ENCODE results near the gene OBSCN.

Gene OBSCN

DNA sequence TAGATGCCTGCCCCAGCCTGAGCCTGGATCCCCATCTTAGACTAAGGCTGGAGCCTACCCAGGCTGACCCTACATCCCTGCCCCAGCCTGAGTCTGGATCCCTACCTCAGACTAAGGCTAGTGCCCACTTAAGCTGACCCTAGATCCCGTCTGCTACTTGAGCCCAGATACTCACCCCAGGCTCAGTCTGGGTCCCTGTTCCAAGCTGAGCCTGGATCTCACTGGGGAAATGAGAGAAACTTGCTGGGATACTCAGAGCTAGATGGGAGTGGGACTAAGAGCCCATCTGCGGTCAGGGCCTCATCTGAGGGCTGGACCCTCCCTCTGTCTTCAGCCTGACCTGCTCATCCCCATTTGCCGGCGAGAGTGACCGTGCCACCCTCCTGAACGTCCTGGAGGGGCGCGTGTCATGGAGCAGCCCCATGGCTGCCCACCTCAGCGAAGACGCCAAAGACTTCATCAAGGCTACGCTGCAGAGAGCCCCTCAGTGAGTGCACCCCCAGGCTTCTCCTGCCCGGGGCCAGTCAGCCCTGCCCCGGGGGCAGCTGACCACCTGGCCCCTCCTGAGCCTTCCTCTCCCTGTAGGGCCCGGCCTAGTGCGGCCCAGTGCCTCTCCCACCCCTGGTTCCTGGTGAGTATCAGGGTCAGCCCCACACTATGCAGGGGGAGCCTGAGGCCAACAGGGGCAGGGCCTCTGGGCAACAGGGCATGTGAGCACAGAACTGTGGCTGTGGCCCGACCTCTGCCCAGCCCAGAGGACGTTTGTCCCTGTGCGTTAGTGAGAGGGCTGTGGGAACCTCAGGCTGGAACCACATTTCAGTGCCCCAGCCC lies 162.0 kb downstream of the OBSCN start:
- 93% methylated on average over 18 of the region's 18 CpGs for WGBS
- Histone ChIP-seq H2BK12ac (ENCODE audit: low read length in 2 of 2) (no peak overlapping the region), H2BK15ac (ENCODE audit: low read depth, poor library complexity, severe bottlenecking) (no peak overlapping the region), H3K23ac (ENCODE audit: low read length in 2 of 2) (no peak overlapping the region), H2BK5ac (ENCODE audit: low read depth, low read length, poor library complexity, severe bottlenecking) (no peak overlapping the region), H2AK5ac (ENCODE audit: low read length, severe bottlenecking) (no peak overlapping the region), H3K4me1 (ENCODE audit: control insufficient read depth, insufficient read depth, low read depth, low read length) (peaks cover 10% of the 10 kb centered on the region), H3K18ac (ENCODE audit: low read depth in 1 of 2, low read length in 2 of 2) (no peak overlapping the region), H3K4me2 (ENCODE audit: low read length, poor library complexity, severe bottlenecking) (no peak overlapping the region), H3K4me3 (ENCODE audit: insufficient read depth in 1 of 2, low read depth in 1 of 2, low read length in 2 of 2) (no peak overlapping the region), H2BK120ac (ENCODE audit: low read depth, low read length) (no peak overlapping the region), H2AFZ (ENCODE audit: low read depth, low read length) (no peak overlapping the region), H3K36me3 (ENCODE audit: control insufficient read depth in 1 of 2, insufficient read depth in 2 of 2, low read depth in 1 of 2, low read length in 2 of 2) (no peaks in the 10 kb centered on the region), H3K27me3 (ENCODE audit: control insufficient read depth in 1 of 2, insufficient read depth in 1 of 2, low read length in 2 of 2) (peaks cover 9 to 81% of the 10 kb centered on the region in 2 experiments), H4K8ac (ENCODE audit: low read length) (no peak overlapping the region), H3K9me3 (ENCODE audit: control insufficient read depth, low read length) (no peaks in the 10 kb centered on the region), H3K14ac (ENCODE audit: low read length in 2 of 2) (no peak overlapping the region), H3K79me1 (replicated peaks; ENCODE audit: low read length, poor library complexity, severe bottlenecking) (no peaks in the 10 kb centered on the region), H3K4ac (ENCODE audit: low read depth in 1 of 2, low read length in 2 of 2) (no peak overlapping the region), H3K9ac (ENCODE audit: low read length) (no peak overlapping the region), H3K27ac (ENCODE audit: low read length, poor library complexity, severe bottlenecking) (no peak overlapping the region), H4K91ac (ENCODE audit: low read length) (no peak overlapping the region)
- no peak for DNase-seq

- H3K18ac ChIP-seq (ENCODE audit: low read depth in 1 of 2, low read length in 2 of 2): no peak overlapping the region
- H3K4me2 ChIP-seq (ENCODE audit: low read length, poor library complexity, severe bottlenecking): no peak overlapping the region
- no peak overlapping the region for H3K23ac ChIP-seq (ENCODE audit: low read length in 2 of 2)
- H3K36me3 ChIP-seq (ENCODE audit: control insufficient read depth in 1 of 2, insufficient read depth in 2 of 2, low read depth in 1 of 2, low read length in 2 of 2): no peaks in the 10 kb centered on the region
- no peak overlapping the region for H3K27ac ChIP-seq (ENCODE audit: low read length, poor library complexity, severe bottlenecking)
- H3K27me3 ChIP-seq (ENCODE audit: control insufficient read depth in 1 of 2, insufficient read depth in 1 of 2, low read length in 2 of 2): peaks cover 5 to 80% of the 10 kb centered on the region in 2 experiments
- H2BK5ac ChIP-seq (ENCODE audit: low read depth, low read length, poor library complexity, severe bottlenecking): no peak overlapping the region
- H3K4me1 ChIP-seq (ENCODE audit: control insufficient read depth, insufficient read depth, low read depth, low read length): peaks cover 15% of the 10 kb centered on the region
- H2BK15ac ChIP-seq (ENCODE audit: low read depth, poor library complexity, severe bottlenecking): no peak overlapping the region
- H3K79me1 ChIP-seq (replicated peaks; ENCODE audit: low read length, poor library complexity, severe bottlenecking): no peaks in the 10 kb centered on the region
- WGBS: 90% methylated on average over 10 of the region's 10 CpGs
- no peak overlapping the region for H2AK5ac ChIP-seq (ENCODE audit: low read length, severe bottlenecking)
- H4K8ac ChIP-seq (ENCODE audit: low read length): no peak overlapping the region
- DNase-seq: no peak
- no peak overlapping the region for H3K4me3 ChIP-seq (ENCODE audit: insufficient read depth in 1 of 2, low read depth in 1 of 2, low read length in 2 of 2)
- no peak overlapping the region for H2BK12ac ChIP-seq (ENCODE audit: low read length in 2 of 2)
- H2AFZ ChIP-seq (ENCODE audit: low read depth, low read length): no peak overlapping the region
- H2BK120ac ChIP-seq (ENCODE audit: low read depth, low read length): no peak overlapping the region
- H4K91ac ChIP-seq (ENCODE audit: low read length): no peak overlapping the region
- H3K9me3 ChIP-seq (ENCODE audit: control insufficient read depth, low read length): no peaks in the 10 kb centered on the region
- no peak overlapping the region for H3K4ac ChIP-seq (ENCODE audit: low read depth in 1 of 2, low read length in 2 of 2)
- no peak overlapping the region for H3K14ac ChIP-seq (ENCODE audit: low read length in 2 of 2)
- H3K9ac ChIP-seq (ENCODE audit: low read length): no peak overlapping the region
Observed at GRCh38 chr1:228370439-228370940, 162.6 kb downstream of the OBSCN start.

DNA sequence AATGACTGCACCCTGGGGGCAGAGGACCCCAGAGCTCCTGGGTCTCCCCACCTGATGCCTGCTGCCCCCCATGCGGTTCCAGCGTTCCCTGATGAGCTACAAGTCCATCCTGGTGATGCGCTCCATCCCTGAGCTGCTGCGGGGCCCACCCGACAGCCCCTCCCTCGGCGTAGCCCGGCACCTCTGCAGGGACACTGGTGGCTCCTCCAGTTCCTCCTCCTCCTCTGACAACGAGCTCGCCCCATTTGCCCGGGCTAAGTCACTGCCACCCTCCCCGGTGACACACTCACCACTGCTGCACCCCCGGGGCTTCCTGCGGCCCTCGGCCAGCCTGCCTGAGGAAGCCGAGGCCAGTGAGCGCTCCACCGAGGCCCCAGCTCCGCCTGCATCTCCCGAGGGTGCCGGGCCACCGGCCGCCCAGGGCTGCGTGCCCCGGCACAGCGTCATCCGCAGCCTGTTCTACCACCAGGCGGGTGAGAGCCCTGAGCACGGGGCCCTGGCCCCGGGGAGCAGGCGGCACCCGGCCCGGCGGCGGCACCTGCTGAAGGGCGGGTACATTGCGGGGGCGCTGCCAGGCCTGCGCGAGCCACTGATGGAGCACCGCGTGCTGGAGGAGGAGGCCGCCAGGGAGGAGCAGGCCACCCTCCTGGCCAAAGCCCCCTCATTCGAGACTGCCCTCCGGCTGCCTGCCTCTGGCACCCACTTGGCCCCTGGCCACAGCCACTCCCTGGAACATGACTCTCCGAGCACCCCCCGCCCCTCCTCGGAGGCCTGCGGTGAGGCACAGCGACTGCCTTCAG lies 163.3 kb downstream of the OBSCN start:
- no peaks in the 10 kb centered on the region for H3K36me3 ChIP-seq (ENCODE audit: control insufficient read depth in 1 of 2, insufficient read depth in 2 of 2, low read depth in 1 of 2, low read length in 2 of 2)
- no peak overlapping the region for H3K23ac ChIP-seq (ENCODE audit: low read length in 2 of 2)
- H2AK5ac ChIP-seq (ENCODE audit: low read length, severe bottlenecking): no peak overlapping the region
- H3K9me3 ChIP-seq (ENCODE audit: control insufficient read depth, low read length): no peaks in the 10 kb centered on the region
- peaks cover 3 to 73% of the 10 kb centered on the region in 2 experiments for H3K27me3 ChIP-seq (ENCODE audit: control insufficient read depth in 1 of 2, insufficient read depth in 1 of 2, low read length in 2 of 2)
- no peak for DNase-seq
- no peak overlapping the region for H2BK12ac ChIP-seq (ENCODE audit: low read length in 2 of 2)
- no peak overlapping the region for H3K18ac ChIP-seq (ENCODE audit: low read depth in 1 of 2, low read length in 2 of 2)
- H2BK120ac ChIP-seq (ENCODE audit: low read depth, low read length): no peak overlapping the region
- H2BK15ac ChIP-seq (ENCODE audit: low read depth, poor library complexity, severe bottlenecking): no peak overlapping the region
- no peak overlapping the region for H3K4me2 ChIP-seq (ENCODE audit: low read length, poor library complexity, severe bottlenecking)
- H2AFZ ChIP-seq (ENCODE audit: low read depth, low read length): no peak overlapping the region
- no peak overlapping the region for H3K9ac ChIP-seq (ENCODE audit: low read length)
- no peak overlapping the region for H4K91ac ChIP-seq (ENCODE audit: low read length)
- no peak overlapping the region for H3K4me3 ChIP-seq (ENCODE audit: insufficient read depth in 1 of 2, low read depth in 1 of 2, low read length in 2 of 2)
- H4K8ac ChIP-seq (ENCODE audit: low read length): no peak overlapping the region
- 93% methylated on average over 50 of the region's 50 CpGs for WGBS
- H3K27ac ChIP-seq (ENCODE audit: low read length, poor library complexity, severe bottlenecking): no peak overlapping the region
- H3K4me1 ChIP-seq (ENCODE audit: control insufficient read depth, insufficient read depth, low read depth, low read length): peaks cover 18% of the 10 kb centered on the region
- H3K14ac ChIP-seq (ENCODE audit: low read length in 2 of 2): no peak overlapping the region
- H3K4ac ChIP-seq (ENCODE audit: low read depth in 1 of 2, low read length in 2 of 2): no peak overlapping the region
- no peaks in the 10 kb centered on the region for H3K79me1 ChIP-seq (replicated peaks; ENCODE audit: low read length, poor library complexity, severe bottlenecking)
- no peak overlapping the region for H2BK5ac ChIP-seq (ENCODE audit: low read depth, low read length, poor library complexity, severe bottlenecking)

- H2BK5ac ChIP-seq (ENCODE audit: low read depth, low read length, poor library complexity, severe bottlenecking): no peak overlapping the region
- H3K9ac ChIP-seq (ENCODE audit: low read length): no peak overlapping the region
- no peak for DNase-seq
- peaks cover 18% of the 10 kb centered on the region for H3K4me1 ChIP-seq (ENCODE audit: control insufficient read depth, insufficient read depth, low read depth, low read length)
- no peak overlapping the region for H2AK5ac ChIP-seq (ENCODE audit: low read length, severe bottlenecking)
- no peak overlapping the region for H4K91ac ChIP-seq (ENCODE audit: low read length)
- no peak overlapping the region for H3K23ac ChIP-seq (ENCODE audit: low read length in 2 of 2)
- no peak overlapping the region for H3K4ac ChIP-seq (ENCODE audit: low read depth in 1 of 2, low read length in 2 of 2)
- peaks cover 3 to 67% of the 10 kb centered on the region in 2 experiments for H3K27me3 ChIP-seq (ENCODE audit: control insufficient read depth in 1 of 2, insufficient read depth in 1 of 2, low read length in 2 of 2)
- H3K4me2 ChIP-seq (ENCODE audit: low read length, poor library complexity, severe bottlenecking): no peak overlapping the region
- no peaks in the 10 kb centered on the region for H3K79me1 ChIP-seq (replicated peaks; ENCODE audit: low read length, poor library complexity, severe bottlenecking)
- H4K8ac ChIP-seq (ENCODE audit: low read length): no peak overlapping the region
- H2AFZ ChIP-seq (ENCODE audit: low read depth, low read length): no peak overlapping the region
- H2BK15ac ChIP-seq (ENCODE audit: low read depth, poor library complexity, severe bottlenecking): no peak overlapping the region
- no peak overlapping the region for H3K18ac ChIP-seq (ENCODE audit: low read depth in 1 of 2, low read length in 2 of 2)
- H3K4me3 ChIP-seq (ENCODE audit: insufficient read depth in 1 of 2, low read depth in 1 of 2, low read length in 2 of 2): no peak overlapping the region
- no peak overlapping the region for H2BK120ac ChIP-seq (ENCODE audit: low read depth, low read length)
- no peak overlapping the region for H3K14ac ChIP-seq (ENCODE audit: low read length in 2 of 2)
- no peak overlapping the region for H2BK12ac ChIP-seq (ENCODE audit: low read length in 2 of 2)
- no peaks in the 10 kb centered on the region for H3K36me3 ChIP-seq (ENCODE audit: control insufficient read depth in 1 of 2, insufficient read depth in 2 of 2, low read depth in 1 of 2, low read length in 2 of 2)
- no peak overlapping the region for H3K27ac ChIP-seq (ENCODE audit: low read length, poor library complexity, severe bottlenecking)
- no peaks in the 10 kb centered on the region for H3K9me3 ChIP-seq (ENCODE audit: control insufficient read depth, low read length)
- 72% methylated on average over 4 of the region's 4 CpGs for WGBS
Observed at GRCh38 chr1:228371741-228372182, 163.9 kb downstream of the OBSCN start.
